Measurements from ENCODE around the gene RANBP10. TPM values are rescaled to one million over a fixed set of nuclear protein-coding genes. Genes with fewer than 3 reads are reported as not detected.

The RANBP10 gene
- total and polyA plus RNA-seq, 2 of the 8 experiments (the other 6 are each of a cell fraction or from before 2014, with no cell fraction given): 14.2 to 16.8 TPM

- Histone ChIP-seq H3K56ac (replicated peaks; ENCODE audit: insufficient read length, low read depth, low read length) (no peak overlapping the region), H2BK120ac (replicated peaks; ENCODE audit: low read depth, low read length) (no peak overlapping the region), H3K9me3 (ENCODE audit: insufficient read depth in 2 of 2, low read depth in 1 of 2, low read length in 1 of 2) (no peaks in the 10 kb centered on the region), H3K79me2 (ENCODE audit: control insufficient read depth in 1 of 2, insufficient read depth in 2 of 2, low read length in 2 of 2) (no peaks in the 10 kb centered on the region), H3K4me3 (ENCODE audit: extremely low read depth in 1 of 4, insufficient read depth in 2 of 4, low read depth in 3 of 4, low read length in 4 of 4) (no peak overlapping the region), H3K9ac (replicated peaks in 1 of 4; ENCODE audit: extremely low read depth in 1 of 4, low read depth in 3 of 4, low read length in 3 of 4) (no peak overlapping the region), H4K20me1 (replicated peaks in 1 of 2; ENCODE audit: control insufficient read depth in 1 of 2, insufficient read depth in 2 of 2, low read length in 2 of 2) (peaks cover 1 to 5% of the 10 kb centered on the region in 2 experiments), H4K8ac (ENCODE audit: extremely low read depth, insufficient read depth, low read length) (no peak overlapping the region), H3K23me2 (ENCODE audit: low read depth, low read length) (no peaks in the 10 kb centered on the region), H3K4me2 (ENCODE audit: insufficient read depth in 1 of 2, low read depth in 2 of 2, low read length in 2 of 2) (no peak overlapping the region), H2BK12ac (ENCODE audit: low read depth, low read length) (no peak overlapping the region), H3K18ac (ENCODE audit: extremely low read depth, low read length) (no peak overlapping the region), H3K27me3 (replicated peaks in 1 of 4; ENCODE audit: control insufficient read depth in 3 of 4, extremely low read depth in 1 of 4, insufficient read depth in 3 of 4, low read length in 3 of 4) (no peaks in the 10 kb centered on the region), H2BK5ac (ENCODE audit: low read depth, low read length) (no peak overlapping the region), H4K5ac (ENCODE audit: insufficient read length, low read depth, low read length) (no peak overlapping the region), H3K4ac (replicated peaks; ENCODE audit: insufficient read length, low read depth, low read length) (no peak overlapping the region), H3K36me3 (ENCODE audit: control insufficient read depth in 2 of 4, insufficient read depth in 4 of 4, low read length in 3 of 4) (peaks cover 0 to 7% (median 2%) of the 10 kb centered on the region in 4 experiments; a peak in 3 of 8 replicates), H2BK15ac (ENCODE audit: low read length) (no peak overlapping the region), H2AFZ (ENCODE audit: low read length) (no peak overlapping the region), H3K79me1 (ENCODE audit: low read depth, low read length) (no peaks in the 10 kb centered on the region; the same call in none of the 2 replicates), H2AK5ac (ENCODE audit: low read depth, low read length) (no peak overlapping the region), H3K14ac (ENCODE audit: insufficient read length) (no peak overlapping the region), H4K91ac (replicated peaks; ENCODE audit: insufficient read length, low read length) (no peak overlapping the region), H2BK20ac (ENCODE audit: low read length) (no peak overlapping the region), H3K23ac (ENCODE audit: insufficient read length) (no peak overlapping the region), H3K27ac (ENCODE audit: low read depth, low read length) (no peak overlapping the region), H3K4me1 (replicated peaks in 1 of 4; ENCODE audit: control insufficient read depth in 3 of 4, insufficient read depth in 4 of 4, low read length in 3 of 4) (no peaks in the 10 kb centered on the region)
- WGBS, 2 experiments (ENCODE audit: extremely low coverage in 1 of 2, insufficient coverage in 1 of 2, insufficient read length in 1 of 2, insufficient replicate concordance in 2 of 2, low coverage in 1 of 2, low lambda C conversion rate in 2 of 2, missing lambda C conversion rate in 1 of 2): 95% methylated on average over 10 of the region's 12 CpGs; no CpG with 5 or more reads in 1 of the 2 experiments
- DNase-seq (ENCODE audit: low read depth in 1 of 2, low spot score in 2 of 2) (no peak), FAIRE-seq (no peak)
- TF ChIP-seq FOSL1 (IDR thresholded peaks at IDR 0.05; ENCODE audit: insufficient read depth, low read depth, low read length) (no peak), RNF2 (IDR thresholded peaks at IDR 0.05; ENCODE audit: borderline replicate concordance, low read depth, low read length, missing control alignments, poor library complexity, severe bottlenecking) (no peak), POU5F1 (IDR thresholded peaks at IDR 0.05; ENCODE audit: low read depth, low read length) (no peak), BRCA1 (IDR thresholded peaks at IDR 0.05; ENCODE audit: low read depth, low read length) (no peak), KDM5A (IDR thresholded peaks at IDR 0.05; ENCODE audit: low read length) (no peak), SIN3A (conservative IDR thresholded peaks at IDR 0.05 in 1 of 2, IDR thresholded peaks at IDR 0.05 in 1 of 2; ENCODE audit: low read depth in 1 of 2, low read length in 2 of 2) (no peak), EZH2 (IDR thresholded peaks at IDR 0.05; ENCODE audit: low read depth, low read length, severe bottlenecking) (no peak), BCL11A (IDR thresholded peaks at IDR 0.05; ENCODE audit: low read depth in 2 of 2, low read length in 2 of 2) (no peak), SP4 (IDR thresholded peaks at IDR 0.05; ENCODE audit: low read length) (no peak), GABPA (IDR thresholded peaks at IDR 0.05; ENCODE audit: borderline replicate concordance, insufficient read depth, low read length) (no peak), POLR2AphosphoS5 (IDR thresholded peaks at IDR 0.05; ENCODE audit: low read depth, low read length) (no peak), TBP (IDR thresholded peaks at IDR 0.05; ENCODE audit: low read depth, low read length) (no peak)
- POLR2A ChIA-PET (ENCODE audit: partially characterized antibody): no interaction called here
- CTCF ChIA-PET (ENCODE audit: partially characterized antibody): interaction anchor here (0.6 to 1.3 kb wide), 3 partner anchors 45 to 315 kb away, joined by 4 to 6 read pairs (median 4); no protein-coding TSS in a partner anchor
Measured at GRCh38 chr16:67678354-67679023, 127.9 kb downstream of the RANBP10 start.
